ENCODE results near the gene ADCY3.
A peak's percentile ranks its signal among the peaks of the same experiment; 100 is the strongest.

ADCY3 gene

GRCh38 chr2:24924732-24925131 lies 4.7 kb upstream of the ADCY3 start:
- no peak for DNase-seq

GRCh38 chr2:24924266-24924665 lies 4.2 kb upstream of the ADCY3 start:
- no peak for DNase-seq

GRCh38 chr2:24923106-24923505 lies 3.1 kb upstream of the ADCY3 start:
- no peak for DNase-seq

- DNase-seq, result no peak
Observed at GRCh38 chr2:24922556-24922955, 2.5 kb upstream of the ADCY3 start.

GRCh38 chr2:24920809-24921441 lies 888 bp upstream of the ADCY3 start:
- DNase-seq, result peak; percentile 37 to 50

GRCh38 chr2:24919506-24920097 lies 435 bp downstream of the ADCY3 start:
- DNase-seq, result peak; percentile 35 to 39

GRCh38 chr2:24919037-24919505 lies 966 bp downstream of the ADCY3 start:
- DNase-seq, result no peak

- no peak for DNase-seq
Observed at GRCh38 chr2:24918326-24919036, 1.6 kb downstream of the ADCY3 start.

- no peak for DNase-seq
Observed at GRCh38 chr2:24917731-24918325, 2.2 kb downstream of the ADCY3 start.

- peak in 1 of 2 experiments; percentile 20 for DNase-seq
Observed at GRCh38 chr2:24917086-24917485, 3.0 kb downstream of the ADCY3 start.

GRCh38 chr2:24915796-24916195 lies 4.2 kb downstream of the ADCY3 start:
- DNase-seq, result no peak

GRCh38 chr2:24915175-24915574 lies 4.9 kb downstream of the ADCY3 start:
- no peak for DNase-seq

GRCh38 chr2:24914713-24915112 lies 5.3 kb downstream of the ADCY3 start:
- DNase-seq, result no peak

- no peak for DNase-seq
Observed at GRCh38 chr2:24913911-24914310, 6.1 kb downstream of the ADCY3 start.

- no peak for DNase-seq
Observed at GRCh38 chr2:24912986-24913385, 7.1 kb downstream of the ADCY3 start.

- no peak for DNase-seq
Observed at GRCh38 chr2:24912523-24912922, 7.5 kb downstream of the ADCY3 start.

GRCh38 chr2:24910245-24910644 lies 9.8 kb downstream of the ADCY3 start:
- DNase-seq, result no peak

- DNase-seq, result no peak
Observed at GRCh38 chr2:24909555-24910177, 10.4 kb downstream of the ADCY3 start.

- no peak for DNase-seq
Observed at GRCh38 chr2:24908461-24908901, 11.6 kb downstream of the ADCY3 start.

GRCh38 chr2:24907116-24907515 lies 12.9 kb downstream of the ADCY3 start:
- peak; percentile 21 to 24 for DNase-seq

GRCh38 chr2:24906466-24906865 lies 13.6 kb downstream of the ADCY3 start:
- DNase-seq, result no peak

GRCh38 chr2:24903161-24904103 lies 16.6 kb downstream of the ADCY3 start:
- DNase-seq, result peak; percentile 27 to 29
